ENCODE data around the gene TBCCD1.

Gene TBCCD1

DNA sequence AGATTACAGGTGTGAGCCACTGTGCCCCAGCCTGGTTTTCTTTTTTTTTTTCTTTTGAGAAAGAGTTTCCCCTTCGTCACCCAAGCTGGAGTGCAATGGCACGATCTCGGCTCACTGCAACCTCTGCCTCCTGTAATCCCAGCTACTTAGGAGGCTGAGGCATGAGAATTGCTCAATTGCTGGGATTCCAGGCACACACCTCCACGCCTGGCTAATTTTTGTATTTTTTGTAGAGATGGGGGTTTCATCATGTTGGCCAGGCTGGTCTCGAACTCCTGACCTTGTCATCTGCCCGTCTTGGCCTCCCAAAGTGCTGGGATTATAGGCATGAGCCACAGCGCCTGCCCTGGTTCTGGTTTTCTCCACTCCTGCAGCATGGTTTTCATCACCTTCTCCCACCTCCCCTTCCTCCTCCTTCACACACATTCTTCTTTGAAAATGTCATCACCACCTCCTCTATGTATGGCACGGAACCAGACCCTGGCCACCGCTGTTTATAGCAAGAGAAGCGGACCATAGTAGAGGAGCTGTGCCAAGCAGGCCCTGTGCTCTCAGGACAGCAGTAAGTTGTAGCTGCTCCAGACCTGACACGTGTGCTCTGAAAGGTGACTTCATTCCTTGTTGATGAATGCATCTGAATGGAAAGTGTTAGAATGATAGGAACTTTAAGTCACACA is 31.1 kb upstream of the TBCCD1 start:
- H4K91ac ChIP-seq (ENCODE audit: low read length): no peak overlapping the region
- no peaks in the 10 kb centered on the region for H3K9me3 ChIP-seq (ENCODE audit: control insufficient read depth, low read length)
- no peak overlapping the region for H3K27ac ChIP-seq (ENCODE audit: low read length, poor library complexity, severe bottlenecking)
- H3K18ac ChIP-seq (ENCODE audit: low read depth in 1 of 2, low read length in 2 of 2): no peak overlapping the region
- no peak overlapping the region for H3K23ac ChIP-seq (ENCODE audit: low read length in 2 of 2)
- no peak overlapping the region for H2BK120ac ChIP-seq (ENCODE audit: low read depth, low read length)
- H2AK5ac ChIP-seq (ENCODE audit: low read length, severe bottlenecking): no peak overlapping the region
- H3K4ac ChIP-seq (ENCODE audit: low read depth in 1 of 2, low read length in 2 of 2): no peak overlapping the region
- H3K9ac ChIP-seq (ENCODE audit: low read length): no peak overlapping the region
- no peak overlapping the region for H3K4me3 ChIP-seq (ENCODE audit: insufficient read depth in 1 of 2, low read depth in 1 of 2, low read length in 2 of 2)
- H3K27me3 ChIP-seq (ENCODE audit: control insufficient read depth in 1 of 2, insufficient read depth in 1 of 2, low read length in 2 of 2): peaks cover 0 to 9% of the 10 kb centered on the region in 2 experiments
- no peak overlapping the region for H2BK5ac ChIP-seq (ENCODE audit: low read depth, low read length, poor library complexity, severe bottlenecking)
- no peak overlapping the region for H2BK12ac ChIP-seq (ENCODE audit: low read length in 2 of 2)
- no peak for DNase-seq
- no peak overlapping the region for H3K14ac ChIP-seq (ENCODE audit: low read length in 2 of 2)
- 84% methylated on average over 10 of the region's 11 CpGs for WGBS
- no peak overlapping the region for H3K4me2 ChIP-seq (ENCODE audit: low read length, poor library complexity, severe bottlenecking)
- no peaks in the 10 kb centered on the region for H3K36me3 ChIP-seq (ENCODE audit: control insufficient read depth in 1 of 2, insufficient read depth in 2 of 2, low read depth in 1 of 2, low read length in 2 of 2)
- no peak overlapping the region for H4K8ac ChIP-seq (ENCODE audit: low read length)
- no peaks in the 10 kb centered on the region for H3K79me1 ChIP-seq (replicated peaks; ENCODE audit: low read length, poor library complexity, severe bottlenecking)
- no peak overlapping the region for H2AFZ ChIP-seq (ENCODE audit: low read depth, low read length)
- peaks cover 12% of the 10 kb centered on the region for H3K4me1 ChIP-seq (ENCODE audit: control insufficient read depth, insufficient read depth, low read depth, low read length)
- no peak overlapping the region for H2BK15ac ChIP-seq (ENCODE audit: low read depth, poor library complexity, severe bottlenecking)

- Histone ChIP-seq H2BK12ac (ENCODE audit: low read length in 2 of 2) (no peak overlapping the region), H3K23ac (ENCODE audit: low read length in 2 of 2) (no peak overlapping the region)
These were observed 29.6 kb upstream of the TBCCD1 start for GRCh38 chr3:186596568-186597287.

GRCh38 chr3:186594591-186595113 is 27.5 kb upstream of the TBCCD1 start:
- Histone ChIP-seq H3K9ac (ENCODE audit: low read length) (no peak overlapping the region), H4K91ac (ENCODE audit: low read length) (no peak overlapping the region), H2BK5ac (ENCODE audit: low read depth, low read length, poor library complexity, severe bottlenecking) (no peak overlapping the region), H3K4me3 (ENCODE audit: insufficient read depth in 1 of 2, low read depth in 1 of 2, low read length in 2 of 2) (no peak overlapping the region), H3K4me2 (ENCODE audit: low read length, poor library complexity, severe bottlenecking) (no peak overlapping the region), H3K27ac (ENCODE audit: low read length, poor library complexity, severe bottlenecking) (no peak overlapping the region), H3K14ac (ENCODE audit: low read length in 2 of 2) (no peak overlapping the region), H2BK12ac (ENCODE audit: low read length in 2 of 2) (no peak overlapping the region), H3K27me3 (ENCODE audit: control insufficient read depth in 1 of 2, insufficient read depth in 1 of 2, low read length in 2 of 2) (no peaks in the 10 kb centered on the region), H3K9me3 (ENCODE audit: control insufficient read depth, low read length) (no peaks in the 10 kb centered on the region), H3K79me1 (replicated peaks; ENCODE audit: low read length, poor library complexity, severe bottlenecking) (no peaks in the 10 kb centered on the region), H2BK120ac (ENCODE audit: low read depth, low read length) (no peak overlapping the region), H4K8ac (ENCODE audit: low read length) (no peak overlapping the region), H2AFZ (ENCODE audit: low read depth, low read length) (no peak overlapping the region), H3K4me1 (ENCODE audit: control insufficient read depth, insufficient read depth, low read depth, low read length) (peaks cover 12% of the 10 kb centered on the region), H2BK15ac (ENCODE audit: low read depth, poor library complexity, severe bottlenecking) (no peak overlapping the region), H3K36me3 (ENCODE audit: control insufficient read depth in 1 of 2, insufficient read depth in 2 of 2, low read depth in 1 of 2, low read length in 2 of 2) (no peaks in the 10 kb centered on the region), H3K4ac (ENCODE audit: low read depth in 1 of 2, low read length in 2 of 2) (no peak overlapping the region), H2AK5ac (ENCODE audit: low read length, severe bottlenecking) (no peak overlapping the region), H3K23ac (ENCODE audit: low read length in 2 of 2) (no peak overlapping the region), H3K18ac (ENCODE audit: low read depth in 1 of 2, low read length in 2 of 2) (no peak overlapping the region)
- 75% methylated on average over 6 of the region's 6 CpGs for WGBS
- no peak for DNase-seq

More at GRCh38 chr3:186596568-186597287, 29.6 kb upstream of the TBCCD1 start:
- no peak overlapping the region for H2BK5ac ChIP-seq (ENCODE audit: low read depth, low read length, poor library complexity, severe bottlenecking)
- peaks cover 12% of the 10 kb centered on the region for H3K4me1 ChIP-seq (ENCODE audit: control insufficient read depth, insufficient read depth, low read depth, low read length)
- H3K27me3 ChIP-seq (ENCODE audit: control insufficient read depth in 1 of 2, insufficient read depth in 1 of 2, low read length in 2 of 2): peaks cover 0 to 4% of the 10 kb centered on the region in 2 experiments
- no peaks in the 10 kb centered on the region for H3K79me1 ChIP-seq (replicated peaks; ENCODE audit: low read length, poor library complexity, severe bottlenecking)
- no peak overlapping the region for H3K4me3 ChIP-seq (ENCODE audit: insufficient read depth in 1 of 2, low read depth in 1 of 2, low read length in 2 of 2)
- H4K8ac ChIP-seq (ENCODE audit: low read length): no peak overlapping the region
- H3K9me3 ChIP-seq (ENCODE audit: control insufficient read depth, low read length): no peaks in the 10 kb centered on the region
- H3K36me3 ChIP-seq (ENCODE audit: control insufficient read depth in 1 of 2, insufficient read depth in 2 of 2, low read depth in 1 of 2, low read length in 2 of 2): no peaks in the 10 kb centered on the region
- H2BK15ac ChIP-seq (ENCODE audit: low read depth, poor library complexity, severe bottlenecking): no peak overlapping the region
- no peak overlapping the region for H2AK5ac ChIP-seq (ENCODE audit: low read length, severe bottlenecking)
- WGBS: 63% methylated on average over 10 of the region's 17 CpGs
- H3K18ac ChIP-seq (ENCODE audit: low read depth in 1 of 2, low read length in 2 of 2): no peak overlapping the region
- H2AFZ ChIP-seq (ENCODE audit: low read depth, low read length): no peak overlapping the region
- DNase-seq: no peak
- no peak overlapping the region for H3K9ac ChIP-seq (ENCODE audit: low read length)
- H2BK120ac ChIP-seq (ENCODE audit: low read depth, low read length): no peak overlapping the region
- no peak overlapping the region for H4K91ac ChIP-seq (ENCODE audit: low read length)
- H3K27ac ChIP-seq (ENCODE audit: low read length, poor library complexity, severe bottlenecking): no peak overlapping the region
- no peak overlapping the region for H3K4me2 ChIP-seq (ENCODE audit: low read length, poor library complexity, severe bottlenecking)
- H3K14ac ChIP-seq (ENCODE audit: low read length in 2 of 2): no peak overlapping the region
- H3K4ac ChIP-seq (ENCODE audit: low read depth in 1 of 2, low read length in 2 of 2): no peak overlapping the region

- Histone ChIP-seq H2AFZ (ENCODE audit: low read depth, low read length) (no peak overlapping the region), H2BK5ac (ENCODE audit: low read depth, low read length, poor library complexity, severe bottlenecking) (no peak overlapping the region), H4K8ac (ENCODE audit: low read length) (no peak overlapping the region), H3K9ac (ENCODE audit: low read length) (no peak overlapping the region), H2BK15ac (ENCODE audit: low read depth, poor library complexity, severe bottlenecking) (no peak overlapping the region), H3K4me2 (ENCODE audit: low read length, poor library complexity, severe bottlenecking) (no peak overlapping the region), H3K4ac (ENCODE audit: low read depth in 1 of 2, low read length in 2 of 2) (no peak overlapping the region), H2BK120ac (ENCODE audit: low read depth, low read length) (no peak overlapping the region), H3K27ac (ENCODE audit: low read length, poor library complexity, severe bottlenecking) (no peak overlapping the region), H3K79me1 (replicated peaks; ENCODE audit: low read length, poor library complexity, severe bottlenecking) (no peaks in the 10 kb centered on the region), H3K18ac (ENCODE audit: low read depth in 1 of 2, low read length in 2 of 2) (no peak overlapping the region), H3K23ac (ENCODE audit: low read length in 2 of 2) (no peak overlapping the region), H2AK5ac (ENCODE audit: low read length, severe bottlenecking) (no peak overlapping the region), H2BK12ac (ENCODE audit: low read length in 2 of 2) (no peak overlapping the region), H3K27me3 (ENCODE audit: control insufficient read depth in 1 of 2, insufficient read depth in 1 of 2, low read length in 2 of 2) (no peaks in the 10 kb centered on the region), H3K4me1 (ENCODE audit: control insufficient read depth, insufficient read depth, low read depth, low read length) (peaks cover 10% of the 10 kb centered on the region), H3K36me3 (ENCODE audit: control insufficient read depth in 1 of 2, insufficient read depth in 2 of 2, low read depth in 1 of 2, low read length in 2 of 2) (no peaks in the 10 kb centered on the region), H3K14ac (ENCODE audit: low read length in 2 of 2) (no peak overlapping the region), H3K9me3 (ENCODE audit: control insufficient read depth, low read length) (no peaks in the 10 kb centered on the region), H4K91ac (ENCODE audit: low read length) (no peak overlapping the region), H3K4me3 (ENCODE audit: insufficient read depth in 1 of 2, low read depth in 1 of 2, low read length in 2 of 2) (no peak overlapping the region)
- WGBS: 92% methylated on average over 3 of the region's 3 CpGs
- no peak for DNase-seq
These were observed 26.7 kb upstream of the TBCCD1 start for GRCh38 chr3:186593862-186594261.
